SIG-M5 (cell line): ENCODE results near the gene RASSF4.

Source experiments
- DNase-seq: peaks from one replicate; lab custom pipeline; 2025; lab: John Stamatoyannopoulos, UW

RASSF4 gene

DNA sequence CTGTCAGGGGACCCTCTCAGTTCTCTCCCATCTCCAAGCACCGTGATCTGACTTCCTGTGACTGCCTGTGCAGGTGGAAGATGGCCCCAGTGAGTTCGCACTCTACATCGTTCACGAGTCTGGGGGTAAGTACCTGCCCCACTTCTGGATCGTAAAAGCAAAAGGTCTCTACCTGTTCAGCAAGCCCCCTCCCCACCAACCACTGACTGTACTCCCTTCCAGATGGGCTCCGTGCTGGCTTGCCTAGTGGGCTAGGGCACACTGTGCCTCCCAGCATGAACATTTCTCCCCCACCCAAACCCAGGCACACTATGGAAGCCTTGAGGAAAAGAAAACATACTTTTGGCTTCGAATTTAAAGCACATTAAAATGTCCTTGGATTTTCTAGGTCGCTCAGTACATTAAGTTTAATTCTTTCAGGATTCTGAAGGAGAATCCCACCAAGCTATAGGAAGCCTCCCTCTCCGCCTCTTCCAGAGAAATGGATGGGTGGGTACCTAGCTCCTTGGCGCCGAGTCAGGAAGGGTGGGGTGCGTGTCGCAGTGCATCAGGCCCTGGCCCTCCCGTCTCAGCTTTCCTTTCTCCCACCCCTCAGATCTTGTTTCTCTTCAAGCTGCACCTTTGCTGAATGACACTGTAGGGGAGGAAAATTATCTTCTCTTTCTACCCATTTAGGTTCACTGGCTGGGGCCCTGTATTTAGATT, 30.1 kb downstream of the RASSF4 start:
- no peak for DNase-seq

DNA sequence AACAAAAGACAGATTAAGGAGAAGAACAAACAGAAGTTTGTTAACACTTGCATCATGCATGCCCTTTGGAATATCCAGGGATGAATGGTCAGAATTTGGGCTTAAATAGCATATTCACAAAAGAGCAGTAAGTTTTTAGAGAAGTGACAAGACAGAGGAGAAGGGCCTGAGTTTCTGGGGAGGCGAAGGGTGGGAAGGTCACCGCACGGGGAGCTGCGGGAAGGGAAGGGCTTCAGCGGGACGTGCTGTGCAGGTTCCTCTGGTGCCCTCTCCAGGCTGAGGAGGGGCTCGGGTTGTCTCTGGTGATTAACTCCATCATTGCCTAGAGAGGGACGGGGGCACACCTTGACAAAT, 30.7 kb downstream of the RASSF4 start:
- no peak for DNase-seq

DNA sequence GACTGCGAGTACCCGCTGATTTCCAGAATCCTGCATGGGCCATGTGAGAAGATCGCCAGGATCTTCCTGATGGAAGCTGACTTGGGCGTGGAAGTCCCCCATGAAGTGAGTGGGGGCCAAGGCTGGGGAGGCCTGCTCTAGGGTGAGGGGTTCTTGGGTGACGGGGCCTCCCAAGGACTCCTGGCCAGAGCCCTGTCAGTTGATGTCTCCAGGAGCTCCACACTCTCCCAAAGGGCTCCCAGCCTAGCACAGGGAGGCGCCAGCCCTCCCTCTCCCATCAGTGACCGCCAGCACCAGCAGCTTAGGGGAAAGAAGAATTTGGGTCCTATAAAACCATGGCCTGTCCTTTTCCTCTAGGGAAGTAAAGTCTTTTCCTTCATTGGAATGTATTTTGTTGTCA, 31.4 kb downstream of the RASSF4 start:
- no peak for DNase-seq

DNA sequence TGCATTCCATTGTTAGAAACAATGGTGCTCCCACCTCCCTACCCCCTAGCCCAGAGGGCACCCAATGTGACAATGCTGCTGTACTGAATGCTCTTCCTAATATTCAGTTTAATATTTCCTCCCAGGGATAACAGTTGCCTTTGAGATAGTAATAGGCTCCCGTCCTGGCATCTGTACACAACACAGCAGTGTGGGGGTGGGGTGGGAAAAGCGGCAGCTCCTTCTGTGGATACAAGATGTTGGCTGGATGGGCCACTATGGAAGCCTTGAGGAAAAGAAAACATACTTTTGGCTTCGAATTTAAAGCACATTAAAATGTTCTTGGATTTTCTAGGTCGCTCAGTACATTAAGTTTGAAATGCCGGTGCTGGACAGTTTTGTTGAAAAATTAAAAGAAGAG, 32.0 kb downstream of the RASSF4 start:
- DNase-seq = no peak

DNA sequence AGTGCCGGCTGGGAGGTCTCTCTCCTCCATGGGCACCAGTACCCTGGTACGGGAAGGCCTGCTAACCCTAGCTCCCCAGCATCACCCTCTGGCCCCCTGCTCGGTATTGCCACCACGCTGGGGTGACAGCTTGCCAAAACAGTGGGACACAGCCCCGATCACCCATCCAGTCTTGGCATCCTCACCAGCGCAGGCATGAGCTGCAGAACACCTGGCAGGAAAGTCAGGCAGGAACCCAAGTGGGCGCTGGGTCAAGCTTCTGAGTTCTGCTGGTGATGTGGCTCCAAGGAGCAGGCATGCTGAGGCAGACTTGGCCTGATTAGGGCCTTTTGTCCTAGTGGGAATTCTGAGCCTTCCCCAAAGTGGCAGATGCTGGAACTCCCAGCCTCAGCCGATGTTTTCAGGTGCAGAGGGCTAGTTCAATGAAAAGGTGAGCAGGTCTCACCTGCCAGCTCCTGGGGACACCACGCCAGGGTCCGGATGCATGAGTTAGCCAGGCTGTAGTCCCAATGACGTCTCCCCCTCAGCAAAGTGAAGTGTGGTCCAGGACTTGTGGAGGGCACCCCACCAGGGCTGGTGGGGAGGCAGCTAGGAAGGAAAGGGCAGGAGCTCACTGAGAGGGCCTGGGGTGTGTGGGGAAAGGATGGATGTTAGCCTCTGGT, 32.6 kb downstream of the RASSF4 start:
- no peak for DNase-seq

DNA sequence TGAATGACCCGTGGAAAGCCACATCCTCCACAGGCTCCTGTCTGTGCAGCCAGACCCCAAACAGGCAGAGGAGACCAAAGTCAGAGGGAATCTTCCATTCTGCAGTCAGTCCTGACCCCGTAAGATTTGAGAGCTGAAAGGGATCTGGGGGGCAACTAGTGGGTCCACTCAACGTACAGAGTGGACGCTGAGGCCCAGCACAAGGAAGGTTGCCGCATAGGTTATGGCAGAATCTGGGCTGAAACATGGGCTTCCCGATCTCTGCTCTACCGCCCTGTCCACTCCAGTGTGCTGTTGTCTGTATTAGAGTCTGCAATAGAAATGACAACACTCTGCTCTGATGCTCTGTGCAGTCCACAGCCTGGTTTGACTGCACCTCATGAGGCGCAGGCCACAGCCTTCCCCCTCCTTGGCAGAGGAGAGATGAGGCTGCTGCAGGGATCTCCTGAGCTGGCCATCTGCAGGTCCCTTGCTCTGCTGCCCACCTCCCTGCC, 33.2 kb downstream of the RASSF4 start:
- DNase-seq = no peak

DNA sequence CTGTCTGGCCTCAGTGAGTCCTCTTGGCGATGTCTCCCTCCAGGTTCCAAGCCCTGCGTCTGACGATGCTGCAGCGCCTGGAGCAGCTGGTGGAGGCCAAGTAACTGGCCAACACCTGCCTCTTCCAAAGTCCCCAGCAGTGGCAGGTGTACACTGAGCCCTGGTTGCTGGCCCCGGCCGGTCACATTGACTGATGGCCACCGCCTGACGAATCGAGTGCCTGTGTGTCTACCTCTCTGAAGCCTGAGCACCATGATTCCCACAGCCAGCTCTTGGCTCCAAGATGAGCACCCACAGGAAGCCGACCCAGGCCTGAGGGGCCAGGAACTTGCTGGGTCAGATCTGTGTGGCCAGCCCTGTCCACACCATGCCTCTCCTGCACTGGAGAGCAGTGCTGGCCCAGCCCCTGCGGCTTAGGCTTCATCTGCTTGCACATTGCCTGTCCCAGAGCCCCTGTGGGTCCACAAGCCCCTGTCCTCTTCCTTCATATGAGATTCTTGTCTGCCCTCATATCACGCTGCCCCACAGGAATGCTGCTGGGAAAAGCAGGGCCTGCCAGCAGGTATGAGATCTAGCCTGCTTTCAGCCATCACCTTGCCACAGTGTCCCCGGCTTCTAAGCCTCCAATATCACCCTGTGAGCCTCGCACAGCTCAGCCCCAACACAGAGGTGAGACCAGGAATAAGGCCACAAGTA, 33.8 kb downstream of the RASSF4 start:
- DNase-seq = no peak

DNA sequence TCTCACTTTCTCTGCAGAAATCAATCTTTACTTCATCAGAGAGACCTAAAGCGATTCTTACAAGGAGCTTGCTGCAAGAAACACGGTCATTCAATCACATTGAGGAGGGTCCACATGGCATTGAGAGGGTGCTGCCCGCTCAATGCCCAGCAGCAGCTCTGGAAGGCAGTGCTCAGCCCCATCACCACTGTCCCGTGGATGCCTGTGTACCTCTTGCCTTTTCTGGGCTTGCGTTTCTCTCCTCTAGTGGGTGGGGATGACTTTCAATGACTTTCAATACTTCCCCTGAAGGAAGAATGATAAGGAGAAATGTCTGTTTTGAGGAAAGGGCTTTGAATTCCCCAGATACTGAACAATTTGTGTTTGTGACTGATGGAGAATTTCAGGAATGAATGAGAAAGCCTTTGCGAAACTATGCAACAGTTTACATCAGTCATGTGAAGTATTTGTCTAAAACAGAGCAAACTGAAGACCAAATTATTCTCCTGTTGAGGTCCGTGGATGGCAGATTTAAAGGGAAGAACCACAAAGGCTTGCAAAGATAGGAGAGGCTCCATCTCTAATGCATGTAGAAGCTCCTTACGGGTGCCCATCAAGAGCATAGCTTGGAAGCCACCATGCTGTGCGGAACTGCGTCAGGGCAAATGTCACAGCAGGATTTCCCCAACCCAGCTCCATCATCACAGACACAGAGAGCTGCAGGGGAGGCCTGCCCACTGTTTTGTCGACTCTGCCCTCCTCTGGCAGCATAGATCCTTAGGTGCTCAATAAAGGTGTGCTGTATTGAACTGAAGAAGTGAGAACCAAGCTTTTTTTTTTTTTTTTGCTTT, 34.5 kb downstream of the RASSF4 start:
- no peak for DNase-seq

DNA sequence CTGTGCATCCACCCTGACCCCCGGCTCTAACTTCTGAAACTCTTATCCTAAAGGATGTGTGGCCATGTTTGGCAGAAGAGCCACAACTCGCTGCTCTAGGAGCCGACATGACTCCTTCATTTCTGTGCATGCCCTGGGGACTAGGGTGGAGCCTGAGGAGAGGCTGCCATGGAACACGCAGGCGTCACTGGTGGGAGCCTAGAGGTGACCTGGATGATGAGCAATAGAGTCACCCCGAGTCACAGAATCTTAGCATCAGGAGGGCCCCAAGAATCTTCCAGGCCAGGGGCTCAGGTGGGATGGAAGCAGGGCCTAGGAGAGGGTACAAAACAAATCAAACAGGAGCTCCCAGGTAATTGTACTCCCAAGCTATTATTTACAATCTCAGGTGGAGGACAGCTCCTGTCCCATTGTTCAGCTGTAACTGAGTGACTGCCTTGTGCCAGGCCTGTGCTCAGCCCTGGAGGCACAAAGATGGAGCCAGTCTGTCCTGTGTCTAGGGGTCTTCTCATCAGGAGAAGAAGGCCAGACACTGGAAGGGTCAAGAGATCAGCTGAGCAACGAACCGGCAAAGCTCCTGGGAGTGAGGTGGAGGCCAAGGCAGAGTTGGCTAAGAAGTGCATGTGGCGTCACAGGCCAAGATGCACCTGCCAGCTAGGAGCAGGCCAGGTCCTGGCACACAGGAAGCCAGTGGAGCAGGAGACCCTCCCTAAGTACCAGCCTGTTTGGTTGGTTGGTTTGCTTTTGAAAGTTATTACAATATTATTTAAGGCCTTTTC, 35.3 kb downstream of the RASSF4 start:
- no peak for DNase-seq

DNA sequence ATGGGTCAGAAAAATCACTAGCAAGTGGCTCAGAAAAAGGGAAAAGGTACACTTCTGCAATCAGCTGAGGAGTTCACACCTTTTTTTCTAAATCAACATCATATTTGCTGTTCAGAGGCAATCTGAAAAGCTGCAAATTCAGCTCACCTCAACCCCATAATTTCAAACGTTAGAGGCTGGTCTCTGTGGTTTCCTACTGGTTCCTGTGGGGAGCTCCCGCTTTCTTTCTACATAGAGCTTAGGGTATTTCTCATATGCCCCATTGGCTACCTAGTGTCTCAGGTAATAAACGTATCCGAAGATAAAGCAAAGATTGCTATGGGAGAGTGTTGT, 35.9 kb downstream of the RASSF4 start:
- DNase-seq = no peak

DNA sequence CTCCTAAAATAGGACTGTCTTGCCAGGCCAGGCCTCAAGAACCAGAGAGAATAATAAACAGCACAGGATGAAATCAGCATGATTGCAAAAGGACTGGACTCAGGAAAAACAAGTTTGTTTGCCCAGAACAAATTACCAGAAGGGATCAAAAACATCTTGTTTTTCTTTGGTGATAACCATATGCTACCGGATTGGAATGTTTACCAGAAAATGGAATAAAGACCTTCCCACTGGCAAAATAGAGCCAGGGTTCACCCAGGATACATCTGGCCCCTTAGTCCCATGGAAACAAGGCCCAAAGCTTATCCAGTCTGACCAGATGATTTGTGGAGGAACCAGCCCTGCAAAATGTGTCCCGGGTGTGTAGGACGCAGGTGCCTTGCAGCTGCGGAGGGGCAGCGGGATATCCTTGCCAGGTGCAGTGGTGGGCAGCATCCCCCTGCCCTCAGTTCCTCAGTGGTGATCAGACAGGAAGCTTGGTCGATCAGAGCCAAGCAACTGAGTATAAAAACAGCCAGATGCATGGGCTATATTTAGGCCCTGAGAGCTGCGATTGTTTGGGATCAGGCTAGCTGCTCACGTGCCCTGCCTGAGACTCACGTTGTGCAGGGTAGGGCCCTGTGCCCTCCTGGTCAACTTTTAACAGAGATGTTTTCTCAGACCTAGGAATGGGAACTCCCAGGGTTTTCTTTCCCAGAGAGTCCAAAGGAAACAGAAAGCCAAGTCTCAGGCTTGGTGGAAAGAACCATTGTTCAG, 36.5 kb downstream of the RASSF4 start:
- DNase-seq = no peak

DNA sequence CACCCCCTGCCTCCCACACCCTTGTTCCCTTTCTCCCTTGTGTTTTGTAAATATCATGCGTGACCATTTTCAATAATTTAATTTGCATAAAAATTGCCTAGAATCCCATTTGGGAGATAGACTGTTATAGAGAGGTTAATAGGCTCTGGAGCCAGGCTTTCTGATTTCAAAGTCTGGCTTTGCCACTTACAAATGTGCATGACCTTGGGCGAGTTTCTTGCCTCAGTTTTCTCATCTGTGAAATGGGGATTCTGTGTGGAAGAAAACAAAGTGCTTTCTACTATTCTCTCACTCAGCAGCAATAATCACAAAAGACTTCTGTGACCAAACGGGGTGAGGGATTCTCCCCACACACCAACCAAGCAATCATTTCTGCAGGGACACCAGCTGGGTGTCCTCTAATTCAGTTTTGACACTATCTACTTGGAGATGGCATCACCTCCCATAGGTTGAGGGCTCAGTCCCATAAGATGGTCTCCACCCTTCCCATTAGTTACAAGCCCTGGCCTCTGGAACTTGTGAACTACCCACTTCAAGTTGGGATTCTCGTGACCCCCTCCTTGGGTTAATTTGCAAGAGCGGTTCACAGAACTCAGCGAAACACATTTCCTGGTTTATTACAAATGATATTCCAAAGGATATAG, 37.6 kb downstream of the RASSF4 start:
- no peak for DNase-seq

DNA sequence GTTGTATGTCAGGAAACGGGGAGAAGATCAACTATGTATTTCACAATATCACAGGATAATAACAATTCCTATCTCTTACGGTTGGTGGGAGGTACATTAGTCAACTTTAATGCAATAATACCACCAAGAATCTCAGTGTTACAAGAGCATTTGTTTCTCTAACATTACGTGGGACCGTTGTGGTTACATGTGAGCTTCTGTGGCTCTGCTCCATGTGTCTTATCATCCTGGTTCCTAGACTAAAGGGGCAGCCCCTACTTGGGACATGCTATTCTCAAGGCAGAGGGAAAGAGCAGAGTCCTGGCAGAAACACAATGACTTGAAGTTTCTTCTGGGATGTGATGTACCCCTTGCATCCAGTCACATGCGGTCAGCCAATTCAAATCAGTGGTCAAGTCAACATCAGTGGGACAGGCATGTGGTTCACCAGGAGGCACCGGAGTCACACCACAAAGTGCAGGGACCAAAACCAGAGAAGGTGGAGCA, 38.6 kb downstream of the RASSF4 start:
- DNase-seq = no peak

DNA sequence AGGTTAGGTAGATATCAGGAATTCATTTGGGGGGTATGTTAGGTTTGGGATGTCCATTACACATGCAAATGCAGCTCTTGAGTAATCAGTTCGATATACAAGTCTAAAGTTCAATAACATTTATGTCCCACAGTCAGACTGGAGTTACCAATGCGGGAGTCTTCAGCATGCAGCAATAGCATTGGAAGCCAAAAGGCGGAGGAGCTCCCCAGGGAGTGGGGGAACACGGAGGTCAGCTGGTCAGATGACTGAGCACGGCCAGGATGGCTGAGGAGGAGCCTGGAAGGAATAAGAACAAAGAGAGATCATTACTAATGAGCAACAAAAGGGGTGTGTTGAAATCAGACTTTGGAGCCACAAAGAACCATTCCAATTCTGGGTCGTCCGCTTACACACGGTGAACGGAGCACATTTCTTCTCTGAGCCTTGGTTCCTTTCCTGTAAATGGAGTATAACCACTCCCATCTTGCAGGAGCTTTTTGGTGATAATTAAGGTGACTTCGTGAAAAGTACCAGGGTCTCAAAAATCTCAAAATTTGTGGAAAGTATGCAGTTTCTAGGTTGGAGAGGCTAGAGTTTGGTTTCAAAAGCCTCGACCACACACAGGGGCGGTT, 40.6 kb downstream of the RASSF4 start:
- no peak for DNase-seq

DNA sequence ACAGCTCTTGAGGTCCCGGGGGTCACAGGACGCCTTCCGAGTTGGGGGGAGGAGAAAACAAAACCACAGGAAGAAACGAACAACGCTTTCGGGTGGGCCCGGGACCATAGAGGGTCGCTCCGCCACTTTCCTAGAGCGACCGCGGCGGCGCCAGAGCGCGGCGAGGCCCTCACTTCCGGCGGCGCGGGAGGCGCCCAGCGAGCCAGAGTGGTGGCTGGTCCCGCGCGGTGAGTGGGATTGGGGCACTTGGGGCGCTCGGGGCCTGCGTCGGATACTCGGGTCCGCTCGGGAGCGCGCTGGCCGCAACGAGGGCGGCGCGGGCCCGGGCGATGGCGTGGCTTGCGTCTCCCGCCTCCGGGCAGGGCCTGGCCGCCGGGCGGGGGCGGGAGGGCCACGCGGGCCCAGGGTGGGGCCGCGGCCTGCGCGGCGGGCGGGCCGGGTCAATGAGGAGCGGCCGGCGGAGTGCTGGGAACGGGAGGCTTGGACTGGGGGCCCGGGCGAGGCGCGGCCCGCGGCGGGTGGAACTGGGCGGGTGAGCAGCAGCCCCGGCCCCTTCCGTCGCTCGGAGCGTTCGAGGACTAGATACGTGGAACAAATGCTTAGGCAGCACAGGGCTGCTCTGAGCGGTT, 41.3 kb downstream of the RASSF4 start, which contains the start of gene ZNF22:
ZNF22 (plus strand) TSS at position 172 of the 629 bp plus-strand sequence. CDS start 2,446 bp downstream, outside the sequence.
- DNase-seq = no peak

DNA sequence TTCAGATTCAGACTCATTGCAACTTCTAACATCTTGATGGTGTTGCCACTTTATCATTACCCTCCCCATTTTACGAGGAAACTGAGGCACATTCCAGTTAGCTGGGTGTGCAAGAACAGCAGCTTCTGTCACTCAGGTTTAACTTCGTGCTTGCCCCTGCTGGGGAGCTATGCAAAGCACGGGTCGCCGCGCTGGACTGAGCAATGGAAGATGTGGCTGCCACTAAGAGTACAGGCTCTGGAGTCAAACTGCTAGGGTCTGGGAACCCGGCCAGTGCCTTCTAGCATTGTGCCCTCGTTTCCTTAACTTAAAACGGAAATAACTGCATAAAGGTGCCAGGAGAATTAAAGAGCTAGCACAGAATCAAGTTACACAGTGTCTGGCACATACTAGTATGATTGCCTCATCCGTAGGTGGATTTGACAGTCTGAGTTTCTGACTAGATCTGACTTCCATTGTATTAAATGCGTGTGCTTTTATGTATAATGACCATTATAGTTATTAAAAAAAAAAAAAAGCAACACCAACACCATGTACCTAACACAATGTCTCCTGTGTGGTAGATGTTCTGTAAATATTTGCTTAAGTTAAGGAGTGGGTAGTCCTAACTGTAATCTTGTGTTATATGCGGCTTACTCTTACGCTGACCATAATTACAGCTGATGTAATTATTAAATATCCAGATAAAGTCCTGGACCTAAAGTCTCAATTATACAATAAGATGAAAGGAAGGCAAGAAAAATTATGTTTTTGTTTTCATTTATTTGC, 42.0 kb downstream of the RASSF4 start:
- DNase-seq = no peak

DNA sequence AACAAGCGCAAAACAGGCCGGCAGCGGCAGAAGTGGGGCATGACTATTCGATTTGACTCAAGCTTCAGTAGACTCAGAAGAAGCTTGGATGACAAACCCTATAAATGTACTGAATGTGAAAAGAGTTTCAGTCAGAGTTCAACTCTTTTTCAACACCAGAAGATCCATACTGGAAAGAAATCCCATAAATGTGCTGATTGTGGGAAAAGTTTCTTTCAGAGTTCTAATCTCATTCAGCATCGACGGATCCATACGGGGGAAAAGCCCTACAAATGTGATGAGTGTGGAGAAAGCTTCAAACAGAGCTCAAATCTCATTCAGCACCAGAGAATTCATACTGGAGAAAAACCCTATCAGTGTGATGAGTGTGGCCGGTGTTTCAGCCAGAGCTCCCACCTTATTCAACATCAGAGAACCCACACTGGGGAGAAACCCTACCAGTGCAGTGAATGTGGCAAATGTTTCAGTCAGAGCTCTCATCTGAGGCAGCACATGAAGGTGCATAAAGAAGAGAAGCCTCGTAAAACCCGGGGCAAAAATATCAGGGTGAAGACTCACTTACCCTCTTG, 43.9 kb downstream of the RASSF4 start:
- DNase-seq = no peak

DNA sequence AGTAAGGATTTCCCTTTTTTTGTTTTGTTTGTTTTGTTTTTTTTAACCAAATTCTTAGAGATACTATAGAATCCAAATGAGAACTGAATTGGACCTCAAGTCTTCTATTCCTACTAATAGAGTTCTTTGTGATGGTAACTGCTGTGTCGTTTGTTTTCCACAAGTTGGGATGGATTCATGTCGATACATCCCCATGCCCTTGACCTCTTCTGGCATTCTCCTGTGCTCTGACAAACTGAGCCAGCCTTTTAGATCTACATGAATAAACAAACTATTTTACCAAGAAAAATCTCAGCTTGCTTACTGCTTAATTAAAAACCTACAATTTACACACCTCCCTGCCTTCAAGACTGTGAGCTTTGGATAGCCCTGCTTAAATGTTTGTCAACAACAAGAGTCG, 45.1 kb downstream of the RASSF4 start:
- no peak for DNase-seq
